ENCODE measurements around the gene RIPK3. TPM values are rescaled to one million over a fixed set of nuclear protein-coding genes. Genes with fewer than 3 reads are reported as not detected.

The RIPK3 gene
- total RNA-seq, 1 donor from 2014 or later: 0.68 TPM

Other genes starting within 250 kb of the RIPK3 start
- gene PCK2, start 245.7 kb downstream of the RIPK3 start, total RNA-seq: 590 TPM
- 212 TPM for gene DCAF11, start 225.2 kb downstream of the RIPK3 start, total RNA-seq
- gene NRL, start 225.0 kb downstream of the RIPK3 start, total RNA-seq: 3.5 TPM
- 34.9 TPM for gene FITM1, start 209.3 kb downstream of the RIPK3 start, total RNA-seq
- 98.1 TPM for gene PSME1, start 203.8 kb downstream of the RIPK3 start, total RNA-seq
- gene EMC9, start 198.4 kb downstream of the RIPK3 start, total RNA-seq: 24.2 TPM
- gene PSME2, start 193.4 kb downstream of the RIPK3 start, total RNA-seq: 124 TPM
- 28.6 TPM for gene RNF31, start 192.5 kb downstream of the RIPK3 start, total RNA-seq
- gene IRF9, start 178.7 kb downstream of the RIPK3 start, total RNA-seq: 25.1 TPM
- 2.6 TPM for gene REC8, start 167.9 kb downstream of the RIPK3 start, total RNA-seq
- gene IPO4, start 151.2 kb downstream of the RIPK3 start, total RNA-seq: 20.2 TPM
- 47.1 TPM for gene TM9SF1, start 144.6 kb downstream of the RIPK3 start, total RNA-seq
- gene TSSK4, start 134.3 kb downstream of the RIPK3 start, total RNA-seq: 0.35 TPM
- gene CHMP4A, start 126.5 kb downstream of the RIPK3 start, total RNA-seq: 14.4 TPM
- gene MDP1, start 123.9 kb downstream of the RIPK3 start, total RNA-seq: 5.0 TPM
- 66.7 TPM for gene NEDD8, start 107.6 kb downstream of the RIPK3 start, total RNA-seq
- gene GMPR2, start 107.1 kb downstream of the RIPK3 start, total RNA-seq: 30.3 TPM
- 24.2 TPM for gene TINF2, start 97.4 kb downstream of the RIPK3 start, total RNA-seq
- 1.8 TPM for gene TGM1, start 76.8 kb downstream of the RIPK3 start, total RNA-seq
- gene RABGGTA, start 68.4 kb downstream of the RIPK3 start, total RNA-seq: 15.8 TPM
- 91.0 TPM for gene DHRS1, start 40.2 kb downstream of the RIPK3 start, total RNA-seq
- 17.2 TPM for gene NOP9, start 40.1 kb downstream of the RIPK3 start, total RNA-seq
- gene CIDEB, start 32.0 kb downstream of the RIPK3 start, total RNA-seq: 216 TPM
- 6.9 TPM for gene LTB4R2, start 29.9 kb downstream of the RIPK3 start, total RNA-seq
- gene LTB4R, start 28.5 kb downstream of the RIPK3 start, total RNA-seq: 7.2 TPM
- gene ADCY4, start 4.9 kb downstream of the RIPK3 start, total RNA-seq: 5.5 TPM
- 1.4 TPM for gene NFATC4, start 28.2 kb upstream of the RIPK3 start, total RNA-seq
- 2.3 TPM for gene NYNRIN, start 59.0 kb upstream of the RIPK3 start, total RNA-seq
- gene CBLN3, start 89.7 kb upstream of the RIPK3 start, total RNA-seq: 1.4 TPM
- gene KHNYN, start 90.0 kb upstream of the RIPK3 start, total RNA-seq: 29.3 TPM
- 32.4 TPM for gene SDR39U1, start 102.8 kb upstream of the RIPK3 start, total RNA-seq
- not detected for gene CMA1, start 168.3 kb upstream of the RIPK3 start, total RNA-seq
- 0.55 TPM for gene CTSG, start 236.3 kb upstream of the RIPK3 start, total RNA-seq

All from left lobe of liver (tissue), 1 donor.